ENCODE results near the gene PARD3B. TPM values are rescaled to one million over a fixed set of nuclear protein-coding genes. Genes with fewer than 3 reads are reported as not detected.

The PARD3B gene
- total RNA-seq, 4 donors from 2014 or later = 32.6 to 65.7 (median 38.6) TPM

GRCh38 chr2:205593891-205594290 lies 1048.6 kb downstream of the PARD3B start:
- H3K27ac ChIP-seq = no peak overlapping the region
- in situ Hi-C loops (cut with MboI; ENCODE audit: low pct_ligation_motif_present in 1 of 4, low pct_unique_long_range_greater_than_20kb in 1 of 4, low sequenced_read_pairs in 3 of 4) (no loop called here), intact Hi-C loops (cut with DNase I; ENCODE audit: low total_unique reads) (no loop called here)
- no peaks in the 10 kb centered on the region for H3K9me3 ChIP-seq
- no peaks in the 10 kb centered on the region for H3K36me3 ChIP-seq
- no peak for DNase-seq
- H3K27me3 ChIP-seq = no peaks in the 10 kb centered on the region
- H3K4me3 ChIP-seq = no peak overlapping the region
- no peak for TF ChIP-seq POLR2AphosphoS5 (IDR thresholded peaks at IDR 0.05)
- TF ChIP-seq EP300 (IDR thresholded peaks at IDR 0.05; ENCODE audit: low read depth) = no peak
- TF ChIP-seq CTCF (IDR thresholded peaks at IDR 0.05) = no peak
- no peak for TF ChIP-seq POLR2A (IDR thresholded peaks at IDR 0.05)
- no peaks in the 10 kb centered on the region for H3K4me1 ChIP-seq
- 89% methylated on average over 4 of the region's 4 CpGs; no CpG with 5 or more reads in 1 of the 2 donors for whole genome bisulfite sequencing, 2 donors (ENCODE audit: low coverage in 1 of 2)

- in situ Hi-C loops (cut with MboI; ENCODE audit: low pct_ligation_motif_present in 1 of 4, low pct_unique_long_range_greater_than_20kb in 1 of 4, low sequenced_read_pairs in 3 of 4) (no loop called here), intact Hi-C loops (cut with DNase I; ENCODE audit: low total_unique reads) (no loop called here)
- no peaks in the 10 kb centered on the region for H3K27me3 ChIP-seq
- H3K36me3 ChIP-seq = no peaks in the 10 kb centered on the region
- H3K27ac ChIP-seq = no peak overlapping the region
- TF ChIP-seq CTCF (IDR thresholded peaks at IDR 0.05) (no peak), POLR2A (IDR thresholded peaks at IDR 0.05) (no peak), POLR2AphosphoS5 (IDR thresholded peaks at IDR 0.05) (no peak), EP300 (IDR thresholded peaks at IDR 0.05; ENCODE audit: low read depth) (no peak)
- no peak overlapping the region for H3K4me3 ChIP-seq
- no peaks in the 10 kb centered on the region for H3K9me3 ChIP-seq
- no peaks in the 10 kb centered on the region for H3K4me1 ChIP-seq
- DNase-seq = no peak
- 78 to 96% methylated on average over 1 to 2 of the region's 2 CpGs for WGBS, 2 donors (ENCODE audit: low coverage in 1 of 2)
These were observed 1051.3 kb downstream of the PARD3B start for GRCh38 chr2:205596581-205596980.

GRCh38 chr2:205605638-205606304 lies 1060.5 kb downstream of the PARD3B start:
- Histone ChIP-seq H3K9me3 (peaks cover 0 to 9% of the 10 kb centered on the region in 2 donors), H3K27ac (no peak overlapping the region), H3K36me3 (no peaks in the 10 kb centered on the region), H3K4me3 (no peak overlapping the region), H3K4me1 (no peaks in the 10 kb centered on the region), H3K27me3 (no peaks in the 10 kb centered on the region)
- whole genome bisulfite sequencing, 2 donors (ENCODE audit: low coverage in 1 of 2) = 92% methylated on average over 11 of the region's 11 CpGs; no CpG with 5 or more reads in 1 of the 2 donors
- in situ Hi-C loops (cut with MboI; ENCODE audit: low pct_ligation_motif_present in 1 of 4, low pct_unique_long_range_greater_than_20kb in 1 of 4, low sequenced_read_pairs in 3 of 4) (no loop called here), intact Hi-C loops (cut with DNase I; ENCODE audit: low total_unique reads) (no loop called here)
- DNase-seq = no peak
- no peak for TF ChIP-seq EP300 (IDR thresholded peaks at IDR 0.05; ENCODE audit: low read depth)
- no peak for TF ChIP-seq POLR2A (IDR thresholded peaks at IDR 0.05)
- no peak for TF ChIP-seq CTCF (IDR thresholded peaks at IDR 0.05)
- TF ChIP-seq POLR2AphosphoS5 (IDR thresholded peaks at IDR 0.05) = no peak

GRCh38 chr2:205607146-205607545 lies 1061.9 kb downstream of the PARD3B start:
- TF ChIP-seq EP300 (IDR thresholded peaks at IDR 0.05; ENCODE audit: low read depth) (no peak), POLR2AphosphoS5 (IDR thresholded peaks at IDR 0.05) (no peak), CTCF (IDR thresholded peaks at IDR 0.05) (no peak), POLR2A (IDR thresholded peaks at IDR 0.05) (no peak)
- no peak for DNase-seq
- Histone ChIP-seq H3K4me1 (no peaks in the 10 kb centered on the region), H3K27ac (no peak overlapping the region), H3K9me3 (peaks cover 0 to 9% of the 10 kb centered on the region in 2 donors), H3K27me3 (no peaks in the 10 kb centered on the region), H3K36me3 (no peaks in the 10 kb centered on the region), H3K4me3 (no peak overlapping the region)
- in situ Hi-C loops (cut with MboI; ENCODE audit: low pct_ligation_motif_present in 1 of 4, low pct_unique_long_range_greater_than_20kb in 1 of 4, low sequenced_read_pairs in 3 of 4) = no loop called here
- intact Hi-C loops (cut with DNase I; ENCODE audit: low total_unique reads) = no loop called here
- 68 to 78% methylated on average over 3 of the region's 3 CpGs for WGBS, 2 donors (ENCODE audit: low coverage in 1 of 2)

Data from transverse colon (tissue), 4 donors.